ENCODE measurements around the gene ERBB4. TPM values are rescaled to one million over a fixed set of nuclear protein-coding genes. Genes with fewer than 3 reads are reported as not detected.
"Not testable (repeated sequence)": the region's sequence is repeated elsewhere in the genome, so short reads cannot be mapped to it uniquely, and the experiment has no call there.

The ERBB4 gene
- total RNA-seq, 1 donor from 2014 or later: 0.05 TPM

DNA sequence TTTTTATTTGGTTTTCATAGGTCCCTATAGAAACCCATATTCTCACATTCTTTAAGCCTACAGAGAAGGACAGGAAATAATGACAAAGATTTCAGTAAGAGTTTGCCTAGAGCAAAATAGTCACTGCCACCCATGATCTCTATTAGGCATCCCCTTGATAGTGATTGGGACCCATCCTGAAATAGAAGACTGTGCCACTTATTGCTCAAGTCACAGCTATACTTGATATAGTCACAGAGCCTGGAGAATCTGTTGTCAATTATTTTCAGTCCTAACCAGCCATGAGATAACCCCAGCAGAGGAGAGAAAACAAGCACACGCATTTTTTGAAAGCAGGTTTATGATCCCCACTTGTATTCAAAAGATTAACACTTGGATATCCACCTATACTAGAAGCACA, 8.2 kb downstream of the ERBB4 start:
- ATAC-seq (no peak), DNase-seq (ENCODE audit: low spot score) (no peak)

GRCh38 chr2:212528106-212528856, 10.3 kb downstream of the ERBB4 start:
- DNase-seq (ENCODE audit: low spot score) (no peak), ATAC-seq (no peak)

GRCh38 chr2:212526059-212526458, 12.5 kb downstream of the ERBB4 start:
- DNase-seq (ENCODE audit: low spot score): no peak
- ATAC-seq: no peak

DNA sequence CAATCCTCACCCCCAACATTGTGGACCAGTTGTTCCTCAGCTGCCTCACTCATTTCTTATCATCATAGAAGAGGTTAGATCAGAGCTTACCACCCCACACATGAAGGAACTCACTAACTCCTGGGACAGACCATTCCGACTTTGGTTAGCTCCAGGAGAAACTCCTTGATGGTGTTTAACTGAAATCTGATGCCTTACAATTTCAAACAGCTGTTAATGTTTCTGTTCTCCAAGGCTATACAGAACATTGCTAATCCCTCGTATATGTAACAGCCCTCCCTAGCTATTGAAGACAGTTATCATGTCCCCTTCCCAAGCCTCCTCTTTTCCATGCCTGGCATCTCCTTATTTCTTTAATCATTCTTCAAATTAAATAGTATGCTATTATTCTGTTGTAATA, 14.8 kb downstream of the ERBB4 start:
- ATAC-seq (no peak), DNase-seq (ENCODE audit: low spot score) (no peak)

GRCh38 chr2:212520340-212520739, 18.3 kb downstream of the ERBB4 start:
- ATAC-seq: no peak
- no peak for DNase-seq (ENCODE audit: low spot score)

DNA sequence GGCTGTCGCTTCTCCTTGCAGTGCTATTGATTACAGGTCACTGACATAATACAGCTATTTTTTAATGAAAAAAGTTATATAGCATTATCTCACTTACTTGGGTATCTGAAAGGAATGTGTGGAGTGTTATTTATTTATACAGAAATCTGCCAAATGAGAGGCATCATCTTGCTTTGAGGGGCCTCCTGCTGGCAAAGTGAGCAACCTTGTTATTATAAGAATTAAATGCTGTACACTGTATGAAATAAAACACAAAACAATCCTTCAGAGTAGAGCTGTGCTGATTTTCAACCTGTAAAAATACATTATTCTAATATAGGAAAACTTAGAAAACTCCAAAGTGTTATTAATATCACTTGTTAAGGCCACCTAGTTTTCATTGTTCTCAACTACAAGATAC, 20.9 kb downstream of the ERBB4 start:
- ATAC-seq: no peak
- DNase-seq (ENCODE audit: low spot score): no peak

- DNase-seq (ENCODE audit: low spot score): no peak
- ATAC-seq: no peak
Observed at GRCh38 chr2:212505586-212505985, 33.0 kb downstream of the ERBB4 start.

DNA sequence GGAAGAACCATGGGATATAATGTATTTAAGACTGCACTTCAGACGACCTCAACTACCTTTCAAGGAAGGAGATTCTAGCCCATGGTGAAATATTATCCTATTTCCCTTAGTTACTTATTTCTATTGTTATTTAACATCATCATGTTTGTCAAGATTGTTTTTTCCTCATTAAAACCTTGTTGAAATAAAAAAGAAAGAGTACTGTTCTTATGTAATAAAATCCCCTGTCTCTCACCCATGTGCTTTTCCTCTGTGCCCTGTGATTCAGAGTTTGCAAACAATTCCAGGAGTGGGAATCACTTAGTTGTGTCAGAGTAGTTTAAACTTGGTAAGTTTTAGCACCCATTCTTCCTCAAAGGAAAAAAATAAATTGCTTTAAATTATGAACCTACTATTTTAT, 43.6 kb downstream of the ERBB4 start:
- no peak for DNase-seq (ENCODE audit: low spot score)
- ATAC-seq: no peak

DNA sequence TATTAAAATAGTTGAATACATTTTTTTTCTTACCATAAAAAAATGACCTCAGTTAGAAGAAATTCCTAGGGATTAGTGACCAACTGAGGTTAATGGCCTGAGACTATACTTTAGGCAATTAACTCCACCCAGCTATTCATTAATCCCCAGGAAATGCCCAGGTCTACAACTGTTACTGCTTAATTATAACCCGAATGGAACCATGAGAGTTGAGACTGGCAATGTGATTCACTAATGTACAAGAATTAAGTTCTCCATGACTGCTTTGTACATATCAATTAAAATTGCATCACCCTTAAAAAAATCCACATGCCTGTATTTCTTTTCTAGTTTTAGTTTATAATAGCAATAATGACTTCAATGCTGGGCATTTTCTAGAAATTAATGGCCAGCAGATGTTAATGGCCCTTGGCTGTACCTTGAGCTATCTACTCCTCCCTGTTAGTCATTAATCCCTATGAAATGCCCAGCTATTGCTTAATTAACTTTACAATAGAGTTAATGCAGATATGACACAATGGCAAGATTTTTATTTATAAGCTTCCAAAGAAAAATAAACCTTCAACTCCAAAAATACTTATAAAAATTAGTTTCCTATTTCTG, 44.1 kb downstream of the ERBB4 start:
- no peak for ATAC-seq
- no peak for DNase-seq (ENCODE audit: low spot score)

DNA sequence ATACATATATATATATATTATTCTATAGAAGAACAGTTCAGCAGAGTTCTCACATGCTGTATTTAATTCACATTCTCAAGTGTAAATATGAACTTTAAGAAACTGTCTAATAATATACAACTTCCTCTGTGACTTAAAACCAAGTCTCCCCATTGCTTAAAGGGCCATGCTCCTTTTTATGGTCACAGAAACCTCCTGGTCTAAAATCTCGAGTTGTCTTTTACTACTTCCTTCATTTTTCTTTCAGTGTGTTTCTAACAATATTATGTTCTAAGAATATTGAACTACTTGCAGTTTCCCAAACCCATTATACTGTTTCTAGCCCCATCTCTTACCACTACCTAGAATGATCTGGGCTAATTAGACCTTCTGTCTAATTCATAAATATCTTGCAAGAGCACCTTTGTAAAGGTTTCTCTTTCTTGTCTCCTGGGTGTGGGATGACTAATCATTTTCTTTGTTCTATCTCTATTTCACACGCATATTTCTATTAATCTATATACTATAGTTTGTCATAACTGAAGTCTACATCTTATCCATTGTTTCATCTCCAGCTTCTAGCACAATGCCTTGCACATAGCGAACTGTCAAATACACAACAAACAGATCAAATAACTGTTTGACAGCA, 48.8 kb downstream of the ERBB4 start:
- no peak for DNase-seq (ENCODE audit: low spot score)
- no peak for ATAC-seq

GRCh38 chr2:212488611-212489010, 50.0 kb downstream of the ERBB4 start:
- ATAC-seq: no peak
- no peak for DNase-seq (ENCODE audit: low spot score)

DNA sequence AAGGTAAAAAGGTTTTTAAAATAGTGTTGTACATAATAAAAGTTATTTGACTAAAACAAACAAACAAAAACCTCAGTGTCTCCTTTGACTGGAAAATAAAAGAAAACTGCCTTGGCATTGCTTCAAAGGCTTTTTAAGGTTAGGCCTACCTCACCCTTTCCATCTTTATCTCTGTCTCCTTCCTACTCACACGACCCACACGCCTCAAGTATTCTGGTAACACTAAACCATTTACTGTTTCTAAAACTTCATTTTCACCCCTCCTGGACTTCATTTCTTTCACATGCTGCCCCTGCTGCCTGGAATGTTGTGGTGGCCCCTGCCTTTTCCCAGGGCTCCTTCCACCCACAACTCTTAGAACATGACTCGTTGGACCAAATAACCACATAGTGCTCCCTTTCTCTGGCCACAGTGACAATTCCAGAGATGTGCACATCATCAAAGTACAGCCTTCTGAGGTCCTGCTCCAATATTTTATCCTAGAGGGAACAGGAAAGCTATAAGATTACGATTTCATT, 54.0 kb downstream of the ERBB4 start:
- DNase-seq (ENCODE audit: low spot score) (no peak), ATAC-seq (no peak)

- ATAC-seq (no peak), DNase-seq (ENCODE audit: low spot score) (no peak)
Observed at GRCh38 chr2:212480447-212480846, 58.2 kb downstream of the ERBB4 start.

DNA sequence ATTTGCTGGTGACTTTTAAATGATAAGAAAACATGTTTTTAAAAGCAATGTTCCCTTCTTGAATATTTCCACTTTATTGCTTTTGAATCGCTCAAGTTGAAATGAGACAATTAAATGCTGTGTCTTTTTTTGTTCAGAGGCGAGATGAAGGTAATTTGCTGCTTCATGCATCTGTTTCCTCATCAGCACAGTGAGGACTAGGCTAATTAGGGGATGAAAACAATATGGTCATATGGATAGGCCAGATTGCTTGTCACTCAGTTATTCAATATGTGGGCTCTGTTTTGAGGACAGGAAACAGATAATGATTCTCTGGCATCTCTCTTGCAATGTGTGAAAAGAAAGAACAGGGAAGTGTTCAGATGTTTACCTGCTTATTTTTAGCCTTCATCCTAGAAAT, 61.0 kb downstream of the ERBB4 start:
- ATAC-seq (no peak), DNase-seq (ENCODE audit: low spot score) (no peak)

DNA sequence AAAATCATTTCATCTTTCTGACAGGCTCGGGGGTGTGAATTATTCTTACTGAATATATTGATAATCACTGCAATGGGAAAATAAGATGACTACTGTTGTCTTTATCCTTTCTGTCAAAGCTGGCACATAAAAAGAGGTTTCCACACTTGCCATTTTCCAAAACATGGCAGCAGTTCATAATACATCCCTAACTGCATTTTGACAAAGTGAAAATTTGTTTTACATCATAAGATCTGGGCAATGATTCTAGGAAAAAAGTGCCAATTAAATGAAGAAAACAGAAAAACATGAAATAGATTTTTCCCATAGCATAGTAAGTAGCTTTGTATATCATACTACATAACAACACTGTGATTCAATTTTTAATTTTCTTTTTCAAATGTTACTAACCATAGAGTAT, 65.4 kb downstream of the ERBB4 start:
- ATAC-seq (no peak), DNase-seq (ENCODE audit: low spot score) (no peak)

DNA sequence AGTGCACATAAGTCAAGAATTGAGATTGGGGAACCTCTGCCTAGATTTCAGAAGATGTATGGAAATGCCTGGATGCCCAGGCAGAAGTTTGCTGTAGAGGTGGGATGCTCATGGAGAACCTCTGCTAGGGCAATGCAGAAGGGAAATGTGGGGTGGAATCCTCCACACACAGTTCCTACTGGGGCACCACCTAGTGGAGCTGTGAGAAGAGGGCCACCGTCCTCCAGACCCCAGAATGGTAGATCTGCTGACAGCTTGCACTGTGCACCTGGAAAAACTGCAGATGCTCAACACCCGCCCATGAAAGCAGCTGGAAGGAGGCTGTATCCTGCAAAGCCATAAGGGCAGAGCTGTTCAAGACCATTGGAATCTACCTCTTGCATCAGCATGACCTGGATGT, 71.1 kb downstream of the ERBB4 start:
- not testable (repeated sequence) for ATAC-seq; DNase-seq (ENCODE audit: low spot score)

DNA sequence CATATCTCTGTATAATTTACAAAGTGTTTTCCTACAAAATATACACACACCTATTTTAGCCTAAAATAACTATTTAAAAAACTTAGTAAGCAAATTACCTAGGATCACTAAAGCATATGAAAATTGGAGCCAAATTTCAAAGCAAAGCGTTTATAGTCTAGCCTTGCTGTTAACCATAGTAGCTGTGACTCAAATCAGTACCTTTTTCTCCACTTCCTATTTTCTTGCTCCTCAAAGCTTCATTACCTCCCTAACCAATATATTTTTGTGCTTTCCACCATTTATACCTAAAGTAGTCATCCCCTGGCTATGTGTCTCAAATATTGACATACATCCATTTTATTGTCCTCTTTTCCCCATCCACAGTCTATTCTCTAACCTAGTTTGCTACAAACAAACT, 73.1 kb downstream of the ERBB4 start:
- ATAC-seq: no peak
- no peak for DNase-seq (ENCODE audit: low spot score)

DNA sequence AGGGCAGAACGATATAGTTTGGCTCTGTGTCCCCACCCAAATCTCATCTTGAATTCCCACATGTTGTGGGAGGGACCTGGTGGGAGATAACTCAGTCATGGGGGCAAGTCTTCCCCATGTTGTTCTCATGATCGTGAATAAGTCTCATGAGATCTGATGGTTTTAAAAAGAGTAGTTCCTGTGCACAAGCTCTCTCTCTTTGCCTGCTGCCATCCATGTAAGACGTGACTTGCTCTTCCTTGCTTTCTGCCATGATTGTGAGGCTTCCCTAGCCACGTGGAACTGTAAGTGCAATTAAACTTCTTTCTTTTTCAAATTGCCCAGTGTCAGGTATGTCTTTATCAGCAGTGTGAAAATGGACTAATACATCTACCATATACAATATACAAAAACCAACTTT, 76.9 kb downstream of the ERBB4 start:
- not testable (repeated sequence) for DNase-seq (ENCODE audit: low spot score); ATAC-seq

GRCh38 chr2:212454149-212454548, 84.5 kb downstream of the ERBB4 start:
- ATAC-seq: no peak
- no peak for DNase-seq (ENCODE audit: low spot score)

DNA sequence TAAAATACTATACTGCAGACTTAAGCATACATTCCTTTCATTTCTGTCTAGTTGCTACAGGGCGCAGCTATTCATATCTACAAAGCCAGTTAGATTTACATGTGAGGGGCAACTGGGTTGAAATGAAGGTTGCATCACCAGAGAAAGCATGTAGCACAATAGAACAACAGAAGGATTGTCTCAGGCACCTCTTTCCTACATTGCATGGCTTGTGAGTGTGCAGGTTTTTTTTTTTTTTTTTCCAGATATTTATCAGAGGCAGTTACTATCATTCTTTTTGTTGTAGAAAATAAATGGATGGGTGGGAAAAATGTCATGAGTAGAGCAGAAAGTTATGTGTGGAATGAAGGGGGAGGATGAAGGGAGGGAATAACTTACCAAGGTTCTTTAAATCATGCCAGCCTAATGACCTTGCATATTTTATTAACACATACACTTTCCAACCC, 86.8 kb downstream of the ERBB4 start:
- no peak for DNase-seq (ENCODE audit: low spot score)
- ATAC-seq: no peak

- ATAC-seq: no peak
- no peak for DNase-seq (ENCODE audit: low spot score)
Observed at GRCh38 chr2:212448698-212449097, 89.9 kb downstream of the ERBB4 start.

GRCh38 chr2:212441821-212442220, 96.8 kb downstream of the ERBB4 start:
- ATAC-seq (no peak), DNase-seq (ENCODE audit: low spot score) (no peak)

Data from left lobe of liver (tissue), 2 donors.